OCI-LY1 (cell line): Measurements from ENCODE around the gene VAV2.

Experiments
- H2AFZ ChIP-seq: fragments of 200-600 bp; sonication (generic), shearing (Covaris generic); 2 replicates; pipeline ENCODE4 v1.6.0; 2014; ENCODE audit warnings: antibody characterized with exemption, mild to moderate bottlenecking, low read length
- H3F3A ChIP-seq: fragments of 200-600 bp; sonication (generic), shearing (Covaris generic); 2 replicates; pipeline ENCODE4 v1.6.0; 2014; ENCODE audit warnings: mild to moderate bottlenecking, antibody characterized with exemption, low read length, moderate library complexity; ENCODE audit not compliant: insufficient read depth
- H3K27ac ChIP-seq: fragments of 200-600 bp; sonication (generic); 2 replicates; pipeline ENCODE4 v1.5.1; 2014; ENCODE audit warnings: low read length, mixed run types, mild to moderate bottlenecking, low read depth; ENCODE audit not compliant: poor library complexity, severe bottlenecking
- H3K27me3 ChIP-seq: fragments of 200-600 bp; sonication (generic); 2 replicates; pipeline ENCODE4 v1.6.0; 2014; ENCODE audit warnings: antibody characterized with exemption, mild to moderate bottlenecking, low read length, moderate library complexity; ENCODE audit not compliant: insufficient read depth
- H3K36me3 ChIP-seq: fragments of 200-600 bp; sonication (generic); 2 replicates; pipeline ENCODE4 v1.6.1; 2014; ENCODE audit warnings: mild to moderate bottlenecking, antibody characterized with exemption, low read length, moderate library complexity, mixed read lengths; ENCODE audit not compliant: insufficient read depth
- H3K4me1 ChIP-seq: fragments of 200-600 bp; sonication (generic); 2 replicates; pipeline ENCODE4 v1.5.1; 2014; ENCODE audit warnings: mild to moderate bottlenecking, low read length, moderate library complexity; ENCODE audit not compliant: insufficient read depth, severe bottlenecking
- H3K4me2 ChIP-seq: fragments of 200-600 bp; sonication (generic), shearing (Covaris generic); 2 replicates; pipeline ENCODE4 v1.6.1; 2014; ENCODE audit warnings: low read length
- H3K4me3 ChIP-seq: fragments of 200-600 bp; sonication (generic); 2 replicates; pipeline ENCODE4 v1.5.1; 2014; ENCODE audit warnings: low read length, low read depth, mild to moderate bottlenecking, mixed read lengths; ENCODE audit not compliant: poor library complexity, severe bottlenecking
- H3K79me2 ChIP-seq: fragments of 200-600 bp; shearing (Covaris generic); 2 replicates; pipeline ENCODE4 v1.6.1; 2016; ENCODE audit warnings: mixed run types, low read length, mixed read lengths; ENCODE audit not compliant: insufficient read depth
- H3K9ac ChIP-seq: fragments of 200-600 bp; sonication (generic), shearing (Covaris generic); 2 replicates; pipeline ENCODE4 v1.6.1; 2014; ENCODE audit warnings: mild to moderate bottlenecking, low read length, mixed read lengths
- H3K9me2 ChIP-seq: fragments of 200-600 bp; sonication (generic), shearing (Covaris generic); 2 replicates; pipeline ENCODE4 v1.6.1; 2014; ENCODE audit warnings: low read depth, mild to moderate bottlenecking, low read length, mixed read lengths
- H3K9me3 ChIP-seq: fragments of 200-600 bp; shearing (Covaris generic); 2 replicates; pipeline ENCODE4 v1.6.1; 2014; ENCODE audit warnings: low read length, mixed read lengths
- H4K20me1 ChIP-seq: fragments of 200-600 bp; sonication (generic), shearing (Covaris generic); 2 replicates; pipeline ENCODE4 v1.6.0; 2016; ENCODE audit warnings: mild to moderate bottlenecking, low read length; ENCODE audit not compliant: insufficient read depth
- EZH2 ChIP-seq: fragments of 200-600 bp; sonication (generic), shearing (Covaris generic); IDR thresholded peaks from 2 replicates; pipeline ENCODE4 v1.8.0; 2017; ENCODE audit warnings: borderline replicate concordance, mixed run types, mild to moderate bottlenecking, antibody characterized with exemption, low read length, moderate library complexity, mixed read lengths
- TF ChIP-seq, protein P1 (sequence below): fragments of 200-600 bp; sonication (generic), shearing (Covaris generic); IDR thresholded peaks from 2 replicates; pipeline ENCODE4 v1.5.1; 2017; ENCODE audit warnings: mild to moderate bottlenecking, antibody characterized with exemption, low read length, moderate library complexity, mixed read lengths

The VAV2 gene

DNA sequence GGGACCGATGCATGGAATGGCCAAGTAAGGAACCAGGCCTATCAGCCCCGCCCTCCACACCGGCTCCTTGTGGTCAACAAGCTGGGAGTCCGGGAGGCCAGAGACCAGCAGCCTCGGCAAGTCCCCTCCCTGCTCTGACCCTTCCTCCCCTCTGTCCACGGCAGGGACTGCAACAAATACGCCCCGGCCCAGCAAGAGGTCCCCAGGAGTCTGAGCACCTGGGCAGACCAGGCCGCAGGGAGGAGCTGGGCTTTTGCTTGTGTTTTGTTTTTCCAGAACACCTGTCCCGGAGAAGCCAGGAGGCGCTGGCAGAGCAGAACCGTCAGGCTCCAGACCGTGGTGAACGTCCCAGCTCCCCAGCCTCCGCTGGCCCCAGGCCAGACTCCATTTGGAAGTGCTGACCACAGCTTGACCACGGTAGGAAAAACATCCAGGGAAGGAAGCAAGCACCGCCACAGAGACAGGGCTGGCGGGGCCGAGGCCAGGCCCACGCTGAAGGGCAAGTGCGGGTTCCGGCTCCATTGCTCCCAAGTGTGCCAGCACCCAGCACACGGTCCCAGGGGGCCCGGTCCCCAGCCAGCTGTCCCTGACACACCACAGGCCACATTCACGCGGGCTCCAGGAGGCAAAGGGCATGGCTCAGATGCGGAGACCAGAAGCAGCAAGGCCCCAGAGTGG lies 56.7 kb downstream of the VAV2 start:
- Histone ChIP-seq H3K4me3 (no peak overlapping the region), H3K27ac (no peak overlapping the region), H3K36me3 (no peaks in the 10 kb centered on the region), H3F3A (no peaks in the 10 kb centered on the region), H3K4me1 (no peaks in the 10 kb centered on the region), H3K9ac (no peak overlapping the region), H3K9me3 (no peaks in the 10 kb centered on the region), H3K9me2 (no peaks in the 10 kb centered on the region), H3K79me2 (no peaks in the 10 kb centered on the region), H3K4me2 (no peak overlapping the region), H4K20me1 (no peaks in the 10 kb centered on the region), H3K27me3 (no peaks in the 10 kb centered on the region; the same call in 1 of the 2 replicates), H2AFZ (no peak overlapping the region)
- TF ChIP-seq EZH2, result no peak
- TF ChIP-seq, protein P1, sequence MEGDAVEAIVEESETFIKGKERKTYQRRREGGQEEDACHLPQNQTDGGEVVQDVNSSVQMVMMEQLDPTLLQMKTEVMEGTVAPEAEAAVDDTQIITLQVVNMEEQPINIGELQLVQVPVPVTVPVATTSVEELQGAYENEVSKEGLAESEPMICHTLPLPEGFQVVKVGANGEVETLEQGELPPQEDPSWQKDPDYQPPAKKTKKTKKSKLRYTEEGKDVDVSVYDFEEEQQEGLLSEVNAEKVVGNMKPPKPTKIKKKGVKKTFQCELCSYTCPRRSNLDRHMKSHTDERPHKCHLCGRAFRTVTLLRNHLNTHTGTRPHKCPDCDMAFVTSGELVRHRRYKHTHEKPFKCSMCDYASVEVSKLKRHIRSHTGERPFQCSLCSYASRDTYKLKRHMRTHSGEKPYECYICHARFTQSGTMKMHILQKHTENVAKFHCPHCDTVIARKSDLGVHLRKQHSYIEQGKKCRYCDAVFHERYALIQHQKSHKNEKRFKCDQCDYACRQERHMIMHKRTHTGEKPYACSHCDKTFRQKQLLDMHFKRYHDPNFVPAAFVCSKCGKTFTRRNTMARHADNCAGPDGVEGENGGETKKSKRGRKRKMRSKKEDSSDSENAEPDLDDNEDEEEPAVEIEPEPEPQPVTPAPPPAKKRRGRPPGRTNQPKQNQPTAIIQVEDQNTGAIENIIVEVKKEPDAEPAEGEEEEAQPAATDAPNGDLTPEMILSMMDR, result no peak

DNA sequence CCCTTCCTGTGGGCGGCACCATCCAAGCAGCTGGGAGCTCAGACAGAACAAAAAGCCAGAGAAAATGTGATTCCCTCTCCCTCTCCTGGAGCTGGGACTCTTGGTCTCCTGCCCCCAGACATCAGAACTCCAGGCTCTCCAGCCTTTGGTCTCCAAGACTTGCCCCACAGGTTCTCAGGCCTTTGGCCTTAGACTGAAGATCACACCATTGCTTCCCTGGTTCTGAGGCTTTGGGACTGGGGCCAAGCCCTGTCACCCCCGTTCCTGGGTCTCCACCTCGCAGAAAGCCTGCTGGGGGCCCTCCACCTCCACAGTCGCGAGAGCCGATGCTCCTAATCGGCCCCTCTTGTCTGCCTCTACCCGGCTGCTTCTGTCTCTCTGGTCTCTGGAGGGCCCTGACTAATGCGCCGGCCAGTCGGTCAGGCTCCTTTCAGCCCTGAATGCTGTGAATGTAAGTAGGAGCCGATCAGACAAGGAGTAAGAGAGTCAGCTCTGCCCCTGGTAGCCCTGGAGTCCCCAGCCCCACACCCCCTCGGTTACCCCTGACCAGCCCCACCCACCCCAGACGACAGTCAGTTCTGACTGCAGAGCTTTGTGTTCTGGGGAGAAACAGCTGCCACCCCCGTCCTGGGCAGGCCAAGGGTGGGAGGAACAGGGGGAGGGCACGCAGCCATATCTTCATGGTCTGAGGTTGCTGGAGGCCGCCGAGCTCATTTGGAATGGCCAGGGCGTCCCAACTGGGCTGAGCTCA lies 57.5 kb downstream of the VAV2 start:
- H3K79me2 ChIP-seq, result no peaks in the 10 kb centered on the region
- no peaks in the 10 kb centered on the region; the same call in 1 of the 2 replicates for H3K27me3 ChIP-seq
- H2AFZ ChIP-seq, result no peak overlapping the region
- no peaks in the 10 kb centered on the region for H3K36me3 ChIP-seq
- H3K9ac ChIP-seq, result no peak overlapping the region
- no peaks in the 10 kb centered on the region for H3K9me2 ChIP-seq
- TF ChIP-seq, protein P1, result no peak
- TF ChIP-seq EZH2, result no peak
- no peaks in the 10 kb centered on the region for H3K9me3 ChIP-seq
- H3K27ac ChIP-seq, result no peak overlapping the region
- H3K4me3 ChIP-seq, result no peak overlapping the region
- no peaks in the 10 kb centered on the region for H4K20me1 ChIP-seq
- H3K4me1 ChIP-seq, result no peaks in the 10 kb centered on the region
- no peak overlapping the region for H3K4me2 ChIP-seq
- H3F3A ChIP-seq, result no peaks in the 10 kb centered on the region

DNA sequence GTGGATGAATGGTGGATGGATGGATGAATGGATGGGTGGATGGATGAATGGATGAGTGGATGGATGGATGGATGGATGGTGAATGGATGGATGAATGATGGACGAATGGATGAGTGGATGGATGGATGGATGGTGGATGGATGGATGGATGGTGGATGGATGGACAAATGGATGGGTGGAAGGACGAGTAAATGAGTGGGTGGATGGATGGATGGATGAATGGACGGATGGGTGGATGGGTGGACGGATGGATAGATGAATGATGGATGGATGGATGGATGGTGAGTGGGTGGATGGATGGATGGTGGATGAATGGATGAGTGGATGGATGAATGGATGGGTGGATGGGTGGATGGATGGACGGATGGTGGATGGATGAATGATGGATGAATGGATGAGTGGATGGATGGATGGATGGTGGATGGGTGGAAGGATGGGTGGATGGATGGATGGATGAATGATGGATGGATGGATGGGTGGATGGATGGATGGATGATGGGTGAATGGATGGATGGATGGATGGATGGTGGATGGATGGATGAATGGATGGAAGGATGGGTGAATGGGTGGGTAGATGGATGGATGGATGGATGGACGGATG lies 58.6 kb downstream of the VAV2 start:
- Histone ChIP-seq H3F3A (no peaks in the 10 kb centered on the region), H3K4me2 (no peak overlapping the region), H3K9me3 (no peaks in the 10 kb centered on the region), H4K20me1 (no peaks in the 10 kb centered on the region), H3K9me2 (no peaks in the 10 kb centered on the region), H3K27ac (no peak overlapping the region), H3K27me3 (no peaks in the 10 kb centered on the region; the same call in 1 of the 2 replicates), H3K9ac (no peak overlapping the region), H3K4me3 (no peak overlapping the region), H3K36me3 (no peaks in the 10 kb centered on the region), H3K79me2 (no peaks in the 10 kb centered on the region), H3K4me1 (no peaks in the 10 kb centered on the region), H2AFZ (no peak overlapping the region)
- TF ChIP-seq EZH2, result no peak
- TF ChIP-seq, protein P1, result no peak
